ENCODE measurements around the gene ING2.

DNA sequence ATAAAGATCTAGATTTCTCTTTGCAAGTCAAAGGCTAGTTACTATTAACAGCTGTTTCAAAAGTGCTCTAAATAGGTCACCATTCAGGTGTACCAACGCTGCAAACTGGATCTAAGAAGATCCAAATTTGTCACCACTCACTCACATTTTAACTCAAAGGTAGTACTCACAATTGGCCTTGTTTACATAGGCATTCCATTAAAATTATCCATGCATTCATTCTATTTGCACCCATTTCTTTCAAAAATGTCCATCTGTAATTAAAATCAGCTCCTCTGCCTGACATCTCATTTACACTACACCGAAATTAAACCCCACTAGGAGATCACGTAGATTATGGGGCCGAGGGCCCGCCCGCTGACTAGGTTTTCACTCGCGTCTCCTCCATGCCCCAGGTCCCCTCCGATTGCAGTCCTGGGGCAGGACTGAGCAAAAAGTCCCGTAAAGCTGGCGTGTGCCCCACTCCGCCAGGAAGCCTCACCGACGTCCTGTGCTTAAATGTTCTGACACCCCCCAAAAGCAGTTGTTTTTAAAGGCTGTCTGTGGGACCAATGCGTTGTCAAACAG is 1.3 kb upstream of the ING2 start:
- TF ChIP-seq CTCF (IDR thresholded peaks at IDR 0.05) (no peak), EP300 (IDR thresholded peaks at IDR 0.05) (no peak)

All from sigmoid colon (tissue), 4 donors.